ENCODE results near the gene UBE2D2. TPM values are rescaled to one million over a fixed set of nuclear protein-coding genes. Genes with fewer than 3 reads are reported as not detected.

The UBE2D2 gene
- total and polyA plus RNA-seq, 7 donors = 61.5 to 177 (median 93.0) TPM

DNA sequence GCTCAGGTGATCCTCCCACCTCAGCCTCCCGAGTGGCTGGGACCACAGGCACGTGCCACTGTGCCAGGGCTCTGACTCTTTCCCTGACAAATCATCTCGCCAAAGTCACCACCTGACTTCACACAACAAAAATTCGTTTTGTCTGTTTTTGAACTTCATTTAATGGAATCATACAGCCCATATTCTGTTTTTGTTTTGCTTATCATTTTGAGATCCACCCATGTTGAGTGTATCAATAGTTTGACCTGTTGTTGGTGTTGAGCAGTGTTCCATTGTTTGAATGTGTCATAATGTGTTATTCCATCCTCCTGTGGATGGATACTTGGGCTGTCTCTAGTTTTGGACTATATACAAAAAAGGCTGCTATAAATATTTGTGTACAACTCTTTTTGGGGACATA is 6.9 kb upstream of the UBE2D2 start:
- Histone ChIP-seq H3K9me3 (no peaks in the 10 kb centered on the region), H3K27ac (no peak overlapping the region), H3K36me3 (no peaks in the 10 kb centered on the region), H3K4me1 (no peaks in the 10 kb centered on the region), H3K4me3 (no peak overlapping the region), H3K27me3 (no peaks in the 10 kb centered on the region)
- intact Hi-C loops (cut with DNase I) = no loop called here
- 87 to 88% methylated on average over 4 of the region's 4 CpGs for WGBS, 2 donors
- TF ChIP-seq, protein P1, sequence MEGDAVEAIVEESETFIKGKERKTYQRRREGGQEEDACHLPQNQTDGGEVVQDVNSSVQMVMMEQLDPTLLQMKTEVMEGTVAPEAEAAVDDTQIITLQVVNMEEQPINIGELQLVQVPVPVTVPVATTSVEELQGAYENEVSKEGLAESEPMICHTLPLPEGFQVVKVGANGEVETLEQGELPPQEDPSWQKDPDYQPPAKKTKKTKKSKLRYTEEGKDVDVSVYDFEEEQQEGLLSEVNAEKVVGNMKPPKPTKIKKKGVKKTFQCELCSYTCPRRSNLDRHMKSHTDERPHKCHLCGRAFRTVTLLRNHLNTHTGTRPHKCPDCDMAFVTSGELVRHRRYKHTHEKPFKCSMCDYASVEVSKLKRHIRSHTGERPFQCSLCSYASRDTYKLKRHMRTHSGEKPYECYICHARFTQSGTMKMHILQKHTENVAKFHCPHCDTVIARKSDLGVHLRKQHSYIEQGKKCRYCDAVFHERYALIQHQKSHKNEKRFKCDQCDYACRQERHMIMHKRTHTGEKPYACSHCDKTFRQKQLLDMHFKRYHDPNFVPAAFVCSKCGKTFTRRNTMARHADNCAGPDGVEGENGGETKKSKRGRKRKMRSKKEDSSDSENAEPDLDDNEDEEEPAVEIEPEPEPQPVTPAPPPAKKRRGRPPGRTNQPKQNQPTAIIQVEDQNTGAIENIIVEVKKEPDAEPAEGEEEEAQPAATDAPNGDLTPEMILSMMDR (IDR thresholded peaks at IDR 0.05) = no peak
- TF ChIP-seq POLR2AphosphoS5 (IDR thresholded peaks at IDR 0.05) = no peak
- no peak for TF ChIP-seq POLR2A (IDR thresholded peaks at IDR 0.05)
- no peak for TF ChIP-seq EP300 (IDR thresholded peaks at IDR 0.05)
- DNase-seq = peak; percentile 35

DNA sequence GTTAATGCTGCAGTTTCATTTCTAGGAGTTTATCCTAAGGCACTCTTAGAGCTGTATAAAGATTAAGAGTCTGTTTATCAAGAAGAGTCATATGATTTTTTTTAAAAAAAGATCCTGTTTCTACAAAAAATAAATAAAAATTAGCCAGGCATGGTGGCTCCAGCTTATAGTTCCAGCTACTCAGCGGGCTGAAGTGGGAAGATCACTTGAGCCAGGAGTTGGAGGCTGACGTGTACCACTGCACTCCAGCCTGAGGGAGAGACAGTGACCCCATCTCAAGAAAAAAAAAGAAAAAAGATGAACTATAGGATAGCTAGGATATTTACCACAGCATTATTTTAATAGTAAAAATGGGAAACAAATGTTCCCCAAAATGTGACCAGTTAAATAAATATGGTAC is 3.3 kb upstream of the UBE2D2 start:
- Histone ChIP-seq H3K9me3 (no peaks in the 10 kb centered on the region), H3K27me3 (no peaks in the 10 kb centered on the region), H3K36me3 (no peaks in the 10 kb centered on the region), H3K27ac (no peak overlapping the region), H3K4me3 (no peak overlapping the region), H3K4me1 (peaks cover 0 to 16% (median 11%) of the 10 kb centered on the region in 4 donors)
- no peak for DNase-seq
- TF ChIP-seq POLR2A (IDR thresholded peaks at IDR 0.05) = no peak
- no peak for TF ChIP-seq POLR2AphosphoS5 (IDR thresholded peaks at IDR 0.05)
- no peak for TF ChIP-seq EP300 (IDR thresholded peaks at IDR 0.05)
- TF ChIP-seq, protein P1 (IDR thresholded peaks at IDR 0.05) = no peak
- intact Hi-C loops (cut with DNase I) = no loop called here
- WGBS, 2 donors = 78 to 87% methylated on average over 2 of the region's 2 CpGs

DNA sequence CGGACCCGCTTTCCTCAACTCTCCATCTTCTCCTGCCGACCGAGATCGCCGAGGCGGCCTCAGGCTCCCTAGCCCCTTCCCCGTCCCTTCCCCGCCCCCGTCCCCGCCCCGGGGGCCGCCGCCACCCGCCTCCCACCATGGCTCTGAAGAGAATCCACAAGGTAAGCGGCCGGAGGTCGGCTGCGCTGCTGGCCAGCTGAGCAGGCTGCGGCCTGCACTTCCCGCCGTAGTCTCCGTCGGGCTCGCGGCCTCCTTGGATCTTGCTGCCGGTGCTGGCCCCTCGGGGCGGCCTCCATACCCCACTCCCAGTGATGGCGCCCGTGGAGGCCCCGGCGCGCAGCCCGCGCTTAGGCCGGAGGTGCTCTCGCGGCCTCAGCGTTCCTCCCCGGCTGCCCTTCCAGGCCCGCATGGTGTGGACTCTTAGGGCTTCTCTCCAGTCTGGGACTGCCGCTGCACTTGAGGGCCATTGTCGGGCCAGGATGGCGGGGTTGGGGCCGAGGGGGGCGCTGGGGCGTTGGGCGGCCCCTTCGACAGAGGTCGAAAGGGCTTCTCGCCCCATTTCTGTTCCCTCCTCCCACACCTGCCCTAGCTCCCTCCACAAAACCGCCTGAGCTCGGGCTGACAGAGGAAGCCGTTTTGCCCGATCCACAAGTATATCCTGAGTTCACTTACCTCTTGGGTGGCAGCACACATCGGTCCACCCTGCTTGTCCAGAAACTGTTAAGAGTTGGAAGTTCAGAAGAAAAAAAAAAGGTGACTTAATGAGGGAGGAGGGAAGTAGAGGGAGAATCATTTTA is 714 bp downstream of the UBE2D2 start:
- TF ChIP-seq POLR2A (IDR thresholded peaks at IDR 0.05) (no peak), EP300 (IDR thresholded peaks at IDR 0.05) (peak in 1 of 4 donors; percentile 10)
- 1% methylated on average over 57 of the region's 57 CpGs for WGBS, 2 donors
- H3K27me3 ChIP-seq = no peaks in the 10 kb centered on the region
- H3K27ac ChIP-seq = peak overlapping the region; percentile 94 to 97 (median 96)
- peak; percentile 76 for DNase-seq
- no peaks in the 10 kb centered on the region for H3K9me3 ChIP-seq
- no peaks in the 10 kb centered on the region for H3K36me3 ChIP-seq
- intact Hi-C loops (cut with DNase I) = loop anchor here (1.0 to 5.0 kb wide), 2 partner anchors 44 to 140 kb away; no protein-coding TSS in a partner anchor
- peak overlapping the region; percentile 81 to 93 (median 90) for H3K4me3 ChIP-seq
- H3K4me1 ChIP-seq = peaks cover 0 to 53% (median 49%) of the 10 kb centered on the region in 4 donors

DNA sequence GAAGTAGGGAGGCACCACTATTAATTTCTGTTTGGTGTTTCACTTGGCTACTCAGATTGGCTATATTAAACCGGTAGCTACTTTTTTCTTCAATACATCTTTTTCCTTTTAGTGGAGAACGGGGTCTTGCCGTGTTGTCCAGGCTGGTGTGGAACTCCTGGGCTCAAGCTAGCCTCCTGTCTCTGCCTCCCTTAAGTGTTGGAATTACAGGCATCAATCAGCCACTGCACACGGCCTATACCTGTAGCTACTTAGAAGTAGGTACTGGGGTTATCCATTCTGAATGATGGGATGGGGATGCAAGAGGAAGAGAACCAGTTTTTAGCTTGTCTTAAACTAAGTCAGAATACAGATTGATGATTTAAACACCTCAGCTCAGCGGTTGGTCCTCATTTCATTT is 1.7 kb downstream of the UBE2D2 start:
- Histone ChIP-seq H3K36me3 (peaks cover 0 to 6% (median 0%) of the 10 kb centered on the region in 4 donors), H3K9me3 (no peaks in the 10 kb centered on the region), H3K27ac (peak overlapping the region; percentile 94 to 97 (median 96)), H3K4me1 (peaks cover 0 to 53% (median 49%) of the 10 kb centered on the region in 4 donors), H3K27me3 (no peaks in the 10 kb centered on the region), H3K4me3 (peak overlapping the region; percentile 81 to 93 (median 90))
- WGBS, 2 donors = 7 to 27% methylated on average over 5 of the region's 5 CpGs
- TF ChIP-seq POLR2AphosphoS5 (IDR thresholded peaks at IDR 0.05) = no peak
- no peak for TF ChIP-seq POLR2A (IDR thresholded peaks at IDR 0.05)
- TF ChIP-seq EP300 (IDR thresholded peaks at IDR 0.05) = no peak
- TF ChIP-seq, protein P1 (IDR thresholded peaks at IDR 0.05) = no peak
- intact Hi-C loops (cut with DNase I) = loop anchor here (1.0 to 5.0 kb wide), 2 partner anchors 45 to 141 kb away; no protein-coding TSS in a partner anchor
- DNase-seq = peak; percentile 15
